Common myeloid progenitor, CD34-positive (primary cell): ENCODE measurements around the gene HOXB5.
A peak's percentile ranks its signal among the peaks of the same experiment; 100 is the strongest.

Source experiments
- CTCF ChIA-PET: fragments of 350-600 bp; sonication (Branson Sonifier 250); formaldehyde crosslinking; loops from one replicate; lab custom pipeline; 2021; ENCODE audit warnings: antibody characterized with exemption; lab: Charles Lee
- POLR2A ChIA-PET: fragments of 350-600 bp; sonication (Branson Sonifier 250); formaldehyde crosslinking; loops from one replicate; lab custom pipeline; 2021; ENCODE audit warnings: antibody characterized with exemption; lab: Charles Lee
- DNase-seq, 3 donors: peaks; one replicate each; pipeline versions ENCODE4 v3.0.0 to v3.0.0-alpha.2; 2013
- H3K27ac ChIP-seq, 2 experiments: 1 replicate in 1 of 2; 2 replicates in 1 of 2; pipeline ENCODE4 v1.7.0; 2013; ENCODE audit warnings: inconsistent platforms in 2 of 2, low read length in 2 of 2, mild to moderate bottlenecking in 2 of 2, low read depth in 1 of 2, moderate library complexity in 1 of 2; ENCODE audit not compliant: severe bottlenecking in 2 of 2, insufficient read depth in 1 of 2, poor library complexity in 1 of 2
- H3K27me3 ChIP-seq, 5 experiments: replicated peaks in 2 of 5; 1 replicate in 3 of 5; 2 replicates in 2 of 5; pipeline versions ENCODE4 v1.6.1 to v1.7.0; 2013; ENCODE audit warnings: low read length in 4 of 5, mild to moderate bottlenecking in 2 of 5, moderate library complexity in 2 of 5, inconsistent platforms in 1 of 5; ENCODE audit not compliant: insufficient read depth in 5 of 5, control insufficient read depth in 4 of 5
- H3K36me3 ChIP-seq, 4 experiments: 1 replicate in 2 of 4; 2 replicates in 2 of 4; pipeline versions ENCODE4 v1.6.1 to v1.7.0; 2013; ENCODE audit warnings: low read length in 3 of 4, control low read depth in 1 of 4, mild to moderate bottlenecking in 1 of 4; ENCODE audit not compliant: control insufficient read depth in 4 of 4, insufficient read depth in 4 of 4
- H3K4me1 ChIP-seq, 4 experiments: 1 replicate in 3 of 4; 2 replicates in 1 of 4; pipeline versions ENCODE4 v1.6.1 to v1.7.1; 2013; ENCODE audit warnings: low read length in 3 of 4, mild to moderate bottlenecking in 3 of 4, control low read depth in 1 of 4, inconsistent platforms in 1 of 4, moderate library complexity in 1 of 4; ENCODE audit not compliant: control insufficient read depth in 4 of 4, insufficient read depth in 4 of 4; ENCODE audit errors: control extremely low read depth in 1 of 4
- H3K4me3 ChIP-seq, 7 experiments: 1 replicate in 4 of 7; 2 replicates in 3 of 7; pipeline versions ENCODE4 v1.5.1 to v1.7.0; 2013; ENCODE audit warnings: mild to moderate bottlenecking in 7 of 7, low read length in 6 of 7, moderate library complexity in 6 of 7, inconsistent platforms in 2 of 7, low read depth in 2 of 7, control low read depth in 1 of 7; ENCODE audit not compliant: insufficient read depth in 4 of 7, control insufficient read depth in 1 of 7; ENCODE audit errors: extremely low read depth in 1 of 7
- H3K9me3 ChIP-seq, 5 experiments: 1 replicate in 4 of 5; 2 replicates in 1 of 5; pipeline versions ENCODE4 v1.6.1 to v1.7.1; 2013; ENCODE audit warnings: low read length in 4 of 5, mild to moderate bottlenecking in 2 of 5, inconsistent platforms in 1 of 5, low read depth in 1 of 5, moderate library complexity in 1 of 5; ENCODE audit not compliant: control insufficient read depth in 4 of 5, insufficient read depth in 2 of 5; ENCODE audit errors: control extremely low read depth in 1 of 5
- WGBS: methylation state at CpG from one replicate; pipeline ENCODE4 v1.1.5; 2013; ENCODE audit not compliant: insufficient coverage; 5-methylcytosine and 5-hydroxymethylcytosine counted together

HOXB5 gene

GRCh38 chr17:48559840-48560817, 33.5 kb downstream of the HOXB5 start:
- no peak for DNase-seq
- H3K27ac ChIP-seq: no peak overlapping the region
- ChIA-PET POLR2A (no interaction called here), CTCF (interaction anchor here (0.7 to 1.6 kb wide), 7 partner anchors 10 to 226 kb away, joined by 3 to 5 read pairs (median 3); no protein-coding TSS in a partner anchor)
- no peaks in the 10 kb centered on the region for H3K9me3 ChIP-seq
- 89% methylated on average over 10 of the region's 14 CpGs for WGBS
- H3K36me3 ChIP-seq: peaks cover 0 to 23% (median 15%) of the 10 kb centered on the region in 4 experiments
- no peaks in the 10 kb centered on the region for H3K27me3 ChIP-seq
- no peak overlapping the region for H3K4me3 ChIP-seq
- H3K4me1 ChIP-seq: peaks cover 8 to 76% (median 62%) of the 10 kb centered on the region in 4 experiments

- Histone ChIP-seq H3K4me3 (no peak overlapping the region), H3K9me3 (no peaks in the 10 kb centered on the region), H3K36me3 (peaks cover 0 to 28% (median 12%) of the 10 kb centered on the region in 4 experiments), H3K27me3 (no peaks in the 10 kb centered on the region), H3K4me1 (peaks cover 8 to 76% (median 63%) of the 10 kb centered on the region in 4 experiments), H3K27ac (no peak overlapping the region)
- CTCF ChIA-PET: interaction anchor here (0.7 to 1.5 kb wide), 5 partner anchors 10 to 225 kb away, joined by 3 to 5 read pairs (median 3); no protein-coding TSS in a partner anchor
- POLR2A ChIA-PET: no interaction called here
- DNase-seq: no peak
- 96% methylated on average over 11 of the region's 16 CpGs for WGBS
Measured at GRCh38 chr17:48559122-48559839, 34.3 kb downstream of the HOXB5 start.

- Histone ChIP-seq H3K27ac (no peak overlapping the region), H3K4me1 (peaks cover 8 to 73% (median 60%) of the 10 kb centered on the region in 4 experiments)
Measured at GRCh38 chr17:48558831-48559121, 34.8 kb downstream of the HOXB5 start.

GRCh38 chr17:48558057-48558830, 35.3 kb downstream of the HOXB5 start:
- Histone ChIP-seq H3K36me3 (peaks cover 4 to 27% (median 10%) of the 10 kb centered on the region in 4 experiments), H3K4me3 (no peak overlapping the region), H3K9me3 (no peaks in the 10 kb centered on the region), H3K27ac (no peak overlapping the region), H3K4me1 (peaks cover 8 to 67% (median 55%) of the 10 kb centered on the region in 4 experiments), H3K27me3 (no peaks in the 10 kb centered on the region)
- ChIA-PET CTCF (interaction anchor here (0.8 to 3.6 kb wide), 4 partner anchors 10 to 66 kb away, joined by 3 to 16 read pairs (median 6); no protein-coding TSS in a partner anchor), POLR2A (no interaction called here)
- DNase-seq: no peak
- WGBS: 92% methylated on average over 7 of the region's 13 CpGs

More at GRCh38 chr17:48558831-48559121, 34.8 kb downstream of the HOXB5 start:
- Histone ChIP-seq H3K27me3 (no peaks in the 10 kb centered on the region), H3K4me3 (no peak overlapping the region), H3K9me3 (no peaks in the 10 kb centered on the region), H3K36me3 (peaks cover 4 to 29% (median 13%) of the 10 kb centered on the region in 4 experiments)
- 92% methylated on average over 2 of the region's 2 CpGs for WGBS
- POLR2A ChIA-PET: no interaction called here
- CTCF ChIA-PET: interaction anchor here (1.5 kb wide), 1 partner anchor 11 kb away, joined by 5 read pairs; no protein-coding TSS in a partner anchor
- no peak for DNase-seq

- no peaks in the 10 kb centered on the region for H3K9me3 ChIP-seq
- 54% methylated on average over 4 of the region's 7 CpGs for WGBS
- ChIA-PET POLR2A (interaction anchor here (0.6 to 1.5 kb wide), 3 partner anchors 8 to 36 kb away, joined by 3 to 5 read pairs (median 3); no protein-coding TSS in a partner anchor), CTCF (interaction anchor here (0.8 to 3.6 kb wide), 6 partner anchors 9 to 82 kb away, joined by 3 to 16 read pairs (median 6); no protein-coding TSS in a partner anchor)
- H3K27me3 ChIP-seq: no peaks in the 10 kb centered on the region
- peak overlapping the region in 1 of 7 experiments; percentile 39 for H3K4me3 ChIP-seq
- H3K4me1 ChIP-seq: peaks cover 8 to 59% (median 44%) of the 10 kb centered on the region in 4 experiments
- DNase-seq: peak in 1 of 3 donors; percentile 58
- no peak overlapping the region for H3K27ac ChIP-seq
- peaks cover 4 to 38% (median 17%) of the 10 kb centered on the region in 4 experiments for H3K36me3 ChIP-seq
Measured at GRCh38 chr17:48556576-48557401, 36.8 kb downstream of the HOXB5 start.
